CD4-positive, alpha-beta T cell (primary cell): ENCODE results near the gene PEG3. TPM values are rescaled to one million over a fixed set of nuclear protein-coding genes. Genes with fewer than 3 reads are reported as not detected.

ENCODE experiments used
- ATAC-seq: fragments of 200-7000 bp; cut with Tn5 transposase; one replicate; pipeline ENCODE4 v1.10.0; 2022; ENCODE audit warnings: mild to moderate bottlenecking; ENCODE audit not compliant: poor library complexity
- CTCF ChIA-PET: fragments of 350-600 bp; sonication (Branson Sonifier 250); formaldehyde crosslinking; loops from one replicate; lab custom pipeline; 2021; ENCODE audit warnings: antibody characterized with exemption, inconsistent platforms; lab: Charles Lee
- POLR2A ChIA-PET: fragments of 350-600 bp; sonication (Branson Sonifier 250); formaldehyde crosslinking; loops from one replicate; lab custom pipeline; 2021; ENCODE audit warnings: antibody characterized with exemption, inconsistent platforms; lab: Charles Lee
- DNase-seq, 14 experiments: peaks; one replicate each; pipeline ENCODE4 v3.0.0-alpha.2; 2013 to 2020; ENCODE audit warnings: mixed read lengths in 2 of 14
- H3K27ac ChIP-seq, 2 donors: one replicate each; pipeline versions ENCODE4 v1.5.1 to v1.7.0; 2013; ENCODE audit warnings: low read length in 2 of 2, low read depth in 1 of 2, mild to moderate bottlenecking in 1 of 2
- H3K27me3 ChIP-seq, 2 experiments: 1 replicate in 1 of 2; 2 replicates in 1 of 2; pipeline versions ENCODE4 v1.6.1 to v1.7.0; 2013; ENCODE audit warnings: low read length in 2 of 2, control low read depth in 1 of 2, mild to moderate bottlenecking in 1 of 2, moderate library complexity in 1 of 2; ENCODE audit not compliant: insufficient read depth in 2 of 2, control insufficient read depth in 1 of 2
- H3K36me3 ChIP-seq: one replicate; pipeline ENCODE4 v1.6.1; 2013; ENCODE audit warnings: low read length, control low read depth; ENCODE audit not compliant: insufficient read depth
- H3K4me1 ChIP-seq: one replicate; pipeline ENCODE4 v1.6.1; 2013; ENCODE audit warnings: low read length, control low read depth; ENCODE audit not compliant: insufficient read depth
- H3K4me3 ChIP-seq: one replicate; pipeline ENCODE4 v1.5.1; 2013; ENCODE audit warnings: mild to moderate bottlenecking, low read length, moderate library complexity
- H3K9me3 ChIP-seq, 2 experiments: 1 replicate in 1 of 2; 2 replicates in 1 of 2; pipeline versions ENCODE4 v1.6.1 to v1.7.0; 2013; ENCODE audit warnings: low read length in 2 of 2, mild to moderate bottlenecking in 2 of 2, control low read depth in 1 of 2, moderate library complexity in 1 of 2; ENCODE audit not compliant: control insufficient read depth in 1 of 2, insufficient read depth in 1 of 2
- H3K27ac Mint-ChIP-seq: one replicate; pipeline ENCODE4 v1.8.0; 2020; ENCODE audit warnings: mixed read lengths
- H3K27me3 Mint-ChIP-seq: one replicate; pipeline ENCODE4 v1.8.0; 2021; ENCODE audit warnings: mixed read lengths
- H3K36me3 Mint-ChIP-seq: one replicate; pipeline ENCODE4 v1.8.0; 2021; ENCODE audit warnings: low read depth, mixed read lengths
- H3K4me1 Mint-ChIP-seq: one replicate; pipeline ENCODE4 v1.8.0; 2021; ENCODE audit warnings: low read depth, mixed read lengths
- H3K4me3 Mint-ChIP-seq: one replicate; pipeline ENCODE4 v1.8.0; 2020; ENCODE audit warnings: mild to moderate bottlenecking, mixed read lengths
- H3K9me3 Mint-ChIP-seq: one replicate; pipeline ENCODE4 v1.8.0; 2020; ENCODE audit warnings: mixed read lengths
- intact Hi-C, 2 experiments: fragments of 100-400 bp; cut with DNase I in 1 of 2; cut with micrococcal nuclease in 1 of 2; formaldehyde crosslinking; loops; one replicate each; pipeline versions ENCODE4 v1.15.1 to v1.9.0; 2023 to 2025; cut with DNase I, micrococcal nuclease
- total RNA-seq, 174 experiments: library from RNA in 2 of 174; stranded (reverse) in 2 of 174; gene quantifications; one replicate each; pipeline ENCODE4 v1.2.3 and lab custom pipeline; 2021 to 2026
- TF ChIP-seq, protein P1 (sequence below): fragments of 200-600 bp; IDR thresholded peaks from one replicate; pipeline ENCODE4 v1.8.0; 2022; ENCODE audit warnings: antibody characterized with exemption, mild to moderate bottlenecking

Gene PEG3
- total RNA-seq, 2 experiments from 2014 or later: 0.06 TPM; not detected in 1

DNA sequence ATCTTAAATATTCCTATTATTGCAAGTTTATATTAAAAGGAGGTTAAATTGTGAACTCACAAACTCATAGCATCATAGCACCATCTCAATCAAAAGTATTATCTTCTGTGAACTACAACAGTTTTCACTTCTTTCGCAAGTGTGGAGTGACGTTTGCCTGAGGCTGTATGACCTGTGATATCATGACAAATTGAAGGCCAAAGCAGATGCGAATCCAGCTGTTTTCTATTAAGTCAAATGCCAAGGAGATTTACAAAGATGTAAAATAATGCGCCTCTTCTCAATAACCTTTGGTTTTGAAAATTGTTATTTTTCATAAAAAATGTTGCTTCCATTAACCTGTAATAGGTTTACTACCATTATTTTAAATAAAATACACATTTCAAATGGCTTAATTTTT is 7.6 kb upstream of the PEG3 start:
- Histone ChIP-seq H3K27me3 (no peaks in the 10 kb centered on the region), H3K36me3 (no peaks in the 10 kb centered on the region), H3K4me1 (no peaks in the 10 kb centered on the region), H3K4me3 (no peak overlapping the region), H3K9me3 (peaks cover 4 to 10% of the 10 kb centered on the region in 2 experiments), H3K27ac (no peak overlapping the region)
- ChIA-PET POLR2A (no interaction called here), CTCF (no interaction called here)
- ATAC-seq: no peak
- Mint-ChIP-seq H3K4me1 (no peaks in the 10 kb centered on the region), H3K27ac (no peak overlapping the region), H3K36me3 (peaks cover 6% of the 10 kb centered on the region), H3K9me3 (peaks cover 20% of the 10 kb centered on the region), H3K4me3 (no peak overlapping the region), H3K27me3 (no peaks in the 10 kb centered on the region)
- intact Hi-C loops: loop anchor here in 1 of 2 experiments (10.0 kb wide), 1 partner anchor 383 kb away; no protein-coding TSS in a partner anchor
- TF ChIP-seq, protein P1, sequence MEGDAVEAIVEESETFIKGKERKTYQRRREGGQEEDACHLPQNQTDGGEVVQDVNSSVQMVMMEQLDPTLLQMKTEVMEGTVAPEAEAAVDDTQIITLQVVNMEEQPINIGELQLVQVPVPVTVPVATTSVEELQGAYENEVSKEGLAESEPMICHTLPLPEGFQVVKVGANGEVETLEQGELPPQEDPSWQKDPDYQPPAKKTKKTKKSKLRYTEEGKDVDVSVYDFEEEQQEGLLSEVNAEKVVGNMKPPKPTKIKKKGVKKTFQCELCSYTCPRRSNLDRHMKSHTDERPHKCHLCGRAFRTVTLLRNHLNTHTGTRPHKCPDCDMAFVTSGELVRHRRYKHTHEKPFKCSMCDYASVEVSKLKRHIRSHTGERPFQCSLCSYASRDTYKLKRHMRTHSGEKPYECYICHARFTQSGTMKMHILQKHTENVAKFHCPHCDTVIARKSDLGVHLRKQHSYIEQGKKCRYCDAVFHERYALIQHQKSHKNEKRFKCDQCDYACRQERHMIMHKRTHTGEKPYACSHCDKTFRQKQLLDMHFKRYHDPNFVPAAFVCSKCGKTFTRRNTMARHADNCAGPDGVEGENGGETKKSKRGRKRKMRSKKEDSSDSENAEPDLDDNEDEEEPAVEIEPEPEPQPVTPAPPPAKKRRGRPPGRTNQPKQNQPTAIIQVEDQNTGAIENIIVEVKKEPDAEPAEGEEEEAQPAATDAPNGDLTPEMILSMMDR: no peak
- no peak for DNase-seq

DNA sequence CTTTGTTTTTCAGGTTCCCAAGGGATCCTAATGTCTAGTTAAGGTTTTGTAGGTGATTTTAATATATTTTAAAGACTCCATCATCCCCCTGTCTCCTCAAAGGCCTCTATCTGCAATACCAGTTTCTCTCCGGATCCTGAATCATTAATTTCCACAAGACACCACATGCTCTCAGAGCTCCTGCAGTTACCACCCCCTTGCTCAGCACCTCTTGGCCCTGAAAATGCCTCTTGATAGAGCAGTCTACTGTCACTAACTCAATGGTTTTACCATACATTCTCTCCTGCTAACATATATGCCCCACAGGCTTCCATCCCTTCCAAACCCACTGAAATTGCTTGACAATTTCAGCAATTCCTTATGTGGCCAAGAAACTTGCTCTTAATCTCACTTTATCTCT is 1.9 kb upstream of the PEG3 start:
- no peak for DNase-seq
- H3K4me1 Mint-ChIP-seq: no peaks in the 10 kb centered on the region
- peaks cover 14% of the 10 kb centered on the region for H3K36me3 Mint-ChIP-seq
- H3K27me3 Mint-ChIP-seq: peaks cover 12% of the 10 kb centered on the region
- H3K9me3 ChIP-seq: peaks cover 40 to 41% of the 10 kb centered on the region in 2 experiments
- ChIA-PET CTCF (no interaction called here), POLR2A (no interaction called here)
- no peak overlapping the region for H3K4me3 Mint-ChIP-seq
- peaks cover 16% of the 10 kb centered on the region for H3K9me3 Mint-ChIP-seq
- intact Hi-C loops: loop anchor here in 1 of 2 experiments (10.0 kb wide), 1 partner anchor 378 kb away; no protein-coding TSS in a partner anchor
- no peak overlapping the region for H3K27ac Mint-ChIP-seq
- no peak overlapping the region for H3K4me3 ChIP-seq
- H3K27ac ChIP-seq: no peak overlapping the region
- TF ChIP-seq, protein P1: no peak
- peaks cover 2 to 9% of the 10 kb centered on the region in 2 experiments for H3K27me3 ChIP-seq
- no peaks in the 10 kb centered on the region for H3K36me3 ChIP-seq
- peaks cover 3% of the 10 kb centered on the region for H3K4me1 ChIP-seq
- ATAC-seq: no peak

DNA sequence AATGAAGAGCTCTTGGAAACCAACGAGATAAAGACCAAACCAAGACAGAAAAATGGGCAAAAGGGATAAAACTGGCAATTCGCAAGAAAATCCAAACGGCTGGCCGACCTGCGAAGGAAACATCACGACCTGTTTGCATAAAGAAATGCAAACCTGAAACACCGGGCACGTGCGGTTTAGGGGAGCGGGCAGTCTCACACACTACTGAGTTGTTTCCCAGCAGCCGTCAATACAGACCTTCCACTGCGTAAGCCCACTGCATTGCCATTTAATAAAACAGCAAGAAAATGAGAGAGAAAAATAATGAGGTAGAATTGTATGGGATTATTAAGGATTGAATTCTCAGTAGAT is 642 bp upstream of the PEG3 start:
- ChIA-PET CTCF (no interaction called here), POLR2A (no interaction called here)
- H3K9me3 ChIP-seq: peaks cover 46 to 50% of the 10 kb centered on the region in 2 experiments
- Mint-ChIP-seq H3K4me3 (no peak overlapping the region), H3K27me3 (peaks cover 12% of the 10 kb centered on the region), H3K27ac (no peak overlapping the region), H3K9me3 (peaks cover 15% of the 10 kb centered on the region), H3K4me1 (no peaks in the 10 kb centered on the region), H3K36me3 (peaks cover 22% of the 10 kb centered on the region)
- no peak for DNase-seq
- peaks cover 2 to 9% of the 10 kb centered on the region in 2 experiments for H3K27me3 ChIP-seq
- no peaks in the 10 kb centered on the region for H3K36me3 ChIP-seq
- intact Hi-C loops: loop anchor here in 1 of 2 experiments (10.0 kb wide), 1 partner anchor 376 kb away; no protein-coding TSS in a partner anchor
- H3K4me3 ChIP-seq: no peak overlapping the region
- TF ChIP-seq, protein P1: no peak
- no peak for ATAC-seq
- H3K4me1 ChIP-seq: peaks cover 3% of the 10 kb centered on the region
- H3K27ac ChIP-seq: no peak overlapping the region
